Spleen (tissue), 11 donors: ENCODE results near the gene HOMER1. TPM values are rescaled to one million over a fixed set of nuclear protein-coding genes. Genes with fewer than 3 reads are reported as not detected.

Source experiments
- DNase-seq: peaks from one replicate; pipeline ENCODE4 v3.0.0-alpha.2; 2020
- H3K27ac ChIP-seq, 8 donors: fragments of 200-600 bp; sonication (generic) in 7 of 8; 1 replicate in 4 of 8; 2 replicates in 4 of 8; pipeline versions ENCODE4 v1.5.0 to v1.8.0; 2016 to 2021; ENCODE audit warnings: inconsistent platforms in 4 of 8, mild to moderate bottlenecking in 4 of 8, moderate library complexity in 1 of 8
- H3K27me3 ChIP-seq, 7 donors: fragments of 200-600 bp; sonication (generic) in 6 of 7; replicated peaks in 1 of 7; 1 replicate in 4 of 7; 2 replicates in 3 of 7; pipeline versions ENCODE4 v1.5.0 to v1.8.0; 2016 to 2021; ENCODE audit warnings: inconsistent platforms in 3 of 7, mild to moderate bottlenecking in 1 of 7
- H3K36me3 ChIP-seq, 6 donors: fragments of 200-600 bp; sonication (generic) in 5 of 6; 1 replicate in 4 of 6; 2 replicates in 2 of 6; pipeline versions ENCODE4 v1.5.0 to v1.8.0; 2016 to 2021; ENCODE audit warnings: inconsistent platforms in 2 of 6
- H3K4me1 ChIP-seq, 6 donors: fragments of 200-600 bp; sonication (generic) in 5 of 6; 1 replicate in 3 of 6; 2 replicates in 3 of 6; pipeline versions ENCODE4 v1.5.0 to v1.8.0; 2016 to 2021; ENCODE audit warnings: inconsistent platforms in 3 of 6
- H3K4me3 ChIP-seq, 8 donors: fragments of 200-600 bp; sonication (generic) in 7 of 8; 1 replicate in 4 of 8; 2 replicates in 4 of 8; pipeline versions ENCODE4 v1.5.0 to v1.8.0; 2016 to 2021; ENCODE audit warnings: inconsistent platforms in 4 of 8, mild to moderate bottlenecking in 4 of 8, moderate library complexity in 2 of 8
- H3K9me3 ChIP-seq, 8 donors: fragments of 200-600 bp; sonication (generic) in 7 of 8; 1 replicate in 4 of 8; 2 replicates in 4 of 8; pipeline versions ENCODE4 v1.5.0 to v1.8.0; 2016 to 2021; ENCODE audit warnings: inconsistent platforms in 4 of 8
- CTCF ChIP-seq, 11 experiments: fragments of 200-600 bp in 7 of 11; fragments of 450-650 bp in 4 of 11; sonication (generic) in 4 of 11; IDR thresholded peaks in 8 of 11; conservative IDR thresholded peaks in 3 of 11; 1 replicate in 7 of 11; 2 replicates in 4 of 11; pipeline versions ENCODE4 v1.4.0 to v1.8.0; 2016 to 2021; ENCODE audit warnings: antibody characterized with exemption in 11 of 11, inconsistent platforms in 4 of 11, mild to moderate bottlenecking in 1 of 11
- POLR2A ChIP-seq, 3 donors: fragments of 450-650 bp; IDR thresholded peaks; one replicate each; pipeline ENCODE4 v1.5.1; 2017; ENCODE audit warnings: antibody characterized with exemption in 3 of 3, mild to moderate bottlenecking in 1 of 3
- POLR2AphosphoS5 ChIP-seq, 3 donors: sonication (generic); formaldehyde crosslinking; IDR thresholded peaks; one replicate each; pipeline ENCODE4 v1.5.1; 2017; ENCODE audit warnings: antibody characterized with exemption in 3 of 3
- WGBS, 5 donors: extraction: QIAGEN DNeasy Blood & Tissue Kit in 3 of 5; methylation state at CpG; one replicate each; pipeline versions ENCODE4 v1.1.5 to v1.1.7; 2013 to 2018; 5-methylcytosine and 5-hydroxymethylcytosine counted together
- intact Hi-C: fragments of 100-400 bp; cut with DNase I; formaldehyde crosslinking; loops from one replicate; pipeline ENCODE4 v1.15.0; 2023; ENCODE audit warnings: low total_unique reads
- polyA plus RNA-seq, 3 donors: library from polyadenylated mRNA; stranded (reverse); fragments of 200-250 nt; gene quantifications; one replicate each; pipeline ENCODE4 v1.2.1, GENCODE V29; 2013
- total RNA-seq, 7 donors: library from RNA; depleted of rRNA in 3 of 7; stranded (reverse); fragments of >200 nt in 3 of 7; fragmentation: NEBNext Ultra II Directional in 4 of 7; extraction: Animal tissue kit (Norgen Biotek cat#: 25700) in 4 of 7; gene quantifications; one replicate each; pipeline versions ENCODE4 v1.1.0 to v1.2.1, GENCODE V29; 2016 to 2021
- donor health status: healthy with polysubstance abuse.
- donor health status: DM: no; HTN: no; CAD: no; lungs with moderate emphysema.
- donor health status: DM: no; HTN: no; CAD: no.
- donor health status: Bipolar disorder and iron deficiency.
- donor health status: healthy.
- donor health status: DM: no; HTN: no; CAD: no.
- donor health status: DM: yes; HTN: yes; CAD: no.

HOMER1 gene
- total and polyA plus RNA-seq, 10 donors, result 0.39 to 5.2 (median 2.4) TPM

- no peaks in the 10 kb centered on the region for H3K9me3 ChIP-seq
Measured at GRCh38 chr5:79561525-79561893, 47.6 kb upstream of the HOMER1 start.

DNA sequence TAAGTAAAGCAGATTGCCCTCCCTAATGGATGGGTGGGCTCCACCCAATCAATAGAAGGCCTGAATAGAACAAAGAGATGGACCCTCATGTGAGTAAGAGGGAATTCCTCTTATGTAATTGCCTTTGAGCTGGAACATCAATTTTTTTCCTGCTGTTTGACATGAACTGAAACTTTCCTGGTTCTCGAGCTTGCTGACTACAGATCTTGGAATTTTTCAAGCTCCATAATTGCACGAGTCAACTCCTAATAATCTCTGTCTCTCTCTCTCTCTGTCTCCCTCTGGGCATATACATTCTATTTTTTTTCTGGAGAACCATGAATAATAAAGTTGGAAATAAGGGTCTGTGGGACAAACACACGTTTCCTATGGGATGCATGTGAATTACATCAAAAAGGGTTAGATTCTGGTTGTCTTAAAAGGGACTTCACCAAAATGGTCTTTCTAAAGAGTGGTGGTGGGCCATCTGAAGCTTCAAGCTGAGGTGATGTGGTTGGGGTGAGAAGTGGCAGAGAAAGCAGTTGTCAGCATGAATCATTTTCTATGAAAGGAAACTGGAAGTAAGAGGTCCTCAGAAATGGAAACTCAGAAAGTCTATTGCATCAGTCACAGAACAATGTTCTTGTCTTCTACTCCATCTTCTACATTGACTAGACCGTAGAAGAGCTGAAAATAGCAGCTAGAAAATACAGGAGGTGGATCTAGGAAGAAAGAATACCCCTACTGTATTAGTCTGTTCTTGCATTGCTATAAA is 47.0 kb upstream of the HOMER1 start:
- 72 to 87% (median 84%) methylated on average over 4 of the region's 4 CpGs for WGBS, 5 donors
- intact Hi-C loops, result loop anchor here (5.0 kb wide), 1 partner anchor 521 kb away; no protein-coding TSS in a partner anchor
- TF ChIP-seq POLR2AphosphoS5 (IDR thresholded peaks at IDR 0.05) (no peak), CTCF (IDR thresholded peaks at IDR 0.05 in 8 of 11, conservative IDR thresholded peaks at IDR 0.05 in 3 of 11) (no peak), POLR2A (IDR thresholded peaks at IDR 0.05) (no peak)

More at GRCh38 chr5:79561525-79561893, 47.6 kb upstream of the HOMER1 start:
- no peak for DNase-seq
- no peak overlapping the region for H3K4me3 ChIP-seq
- WGBS, 5 donors, result 54 to 90% (median 81%) methylated on average over 3 of the region's 3 CpGs
- peak overlapping the region in 1 of 8 donors; percentile 4 for H3K27ac ChIP-seq
- intact Hi-C loops, result loop anchor here (5.0 kb wide), 1 partner anchor 521 kb away; no protein-coding TSS in a partner anchor
- H3K27me3 ChIP-seq, result peaks cover 0 to 4% (median 0%) of the 10 kb centered on the region in 7 donors
- TF ChIP-seq CTCF (IDR thresholded peaks at IDR 0.05 in 8 of 11, conservative IDR thresholded peaks at IDR 0.05 in 3 of 11), result no peak
- TF ChIP-seq POLR2AphosphoS5 (IDR thresholded peaks at IDR 0.05), result no peak
- no peak for TF ChIP-seq POLR2A (IDR thresholded peaks at IDR 0.05)
- H3K36me3 ChIP-seq, result no peaks in the 10 kb centered on the region
- peaks cover 0 to 8% (median under 1%) of the 10 kb centered on the region in 6 donors for H3K4me1 ChIP-seq

GRCh38 chr5:79555418-79555817 is 41.5 kb upstream of the HOMER1 start:
- WGBS, 5 donors, result 70 to 81% (median 73%) methylated on average over 3 of the region's 3 CpGs
- no peaks in the 10 kb centered on the region for H3K9me3 ChIP-seq
- intact Hi-C loops, result no loop called here
- peaks cover 0 to 9% (median 2%) of the 10 kb centered on the region in 6 donors for H3K4me1 ChIP-seq
- H3K27me3 ChIP-seq, result no peaks in the 10 kb centered on the region
- DNase-seq, result no peak
- no peak overlapping the region for H3K4me3 ChIP-seq
- TF ChIP-seq POLR2AphosphoS5 (IDR thresholded peaks at IDR 0.05), result no peak
- no peak for TF ChIP-seq POLR2A (IDR thresholded peaks at IDR 0.05)
- no peak for TF ChIP-seq CTCF (IDR thresholded peaks at IDR 0.05 in 8 of 11, conservative IDR thresholded peaks at IDR 0.05 in 3 of 11)
- H3K27ac ChIP-seq, result no peak overlapping the region
- no peaks in the 10 kb centered on the region for H3K36me3 ChIP-seq

More for the DNA sequence above, 47.0 kb upstream of the HOMER1 start:
- Histone ChIP-seq H3K36me3 (no peaks in the 10 kb centered on the region), H3K27ac (peak overlapping the region in 1 of 8 donors; percentile 4), H3K9me3 (no peaks in the 10 kb centered on the region), H3K4me1 (peaks cover 0 to 14% (median 2%) of the 10 kb centered on the region in 6 donors), H3K27me3 (peaks cover 0 to 4% (median 0%) of the 10 kb centered on the region in 7 donors), H3K4me3 (no peak overlapping the region)
- DNase-seq, result no peak

GRCh38 chr5:79552984-79553383 is 39.0 kb upstream of the HOMER1 start:
- Histone ChIP-seq H3K27me3 (no peaks in the 10 kb centered on the region), H3K36me3 (no peaks in the 10 kb centered on the region), H3K4me1 (peaks cover 0 to 9% (median 2%) of the 10 kb centered on the region in 6 donors), H3K27ac (no peak overlapping the region), H3K4me3 (no peak overlapping the region), H3K9me3 (no peaks in the 10 kb centered on the region)
- TF ChIP-seq POLR2AphosphoS5 (IDR thresholded peaks at IDR 0.05) (no peak), POLR2A (IDR thresholded peaks at IDR 0.05) (no peak), CTCF (IDR thresholded peaks at IDR 0.05 in 8 of 11, conservative IDR thresholded peaks at IDR 0.05 in 3 of 11) (no peak)
- DNase-seq, result no peak
- WGBS, 5 donors, result 5 to 20% (median 8%) methylated on average over 4 of the region's 4 CpGs
- intact Hi-C loops, result no loop called here
